ENCODE results near the gene CAPZA2. TPM values are rescaled to one million over a fixed set of nuclear protein-coding genes. Genes with fewer than 3 reads are reported as not detected.
"Not testable (repeated sequence)": the region's sequence is repeated elsewhere in the genome, so short reads cannot be mapped to it uniquely, and the experiment has no call there.

Gene CAPZA2
- total RNA-seq, 1 donor from 2014 or later, result 186 TPM

GRCh38 chr7:116912269-116912909, 50.0 kb downstream of the CAPZA2 start:
- DNase-seq (ENCODE audit: low read depth in 2 of 2), result no peak

GRCh38 chr7:116918704-116919103, 56.3 kb downstream of the CAPZA2 start:
- no peak for DNase-seq (ENCODE audit: low read depth in 2 of 2)

DNA sequence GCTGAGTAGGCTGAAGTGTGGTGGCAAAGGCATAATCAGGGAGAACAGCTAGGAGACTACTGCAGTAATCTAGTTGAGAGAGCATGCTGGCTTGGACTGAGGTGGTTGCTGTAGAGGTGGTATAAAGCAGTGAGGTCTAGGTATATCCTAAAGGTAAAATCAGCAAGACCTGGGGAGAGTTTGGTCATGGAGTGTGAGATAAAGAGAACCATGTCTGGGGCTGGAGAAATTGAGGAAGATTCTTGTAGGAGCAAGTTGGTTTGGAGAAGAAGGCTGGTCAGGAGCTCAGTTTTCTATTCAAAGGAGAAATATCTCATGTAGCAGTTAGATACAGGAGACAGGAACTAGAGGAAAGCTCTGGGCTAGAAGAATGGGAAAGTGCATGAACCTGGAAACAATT, 58.0 kb downstream of the CAPZA2 start:
- DNase-seq (ENCODE audit: low read depth in 2 of 2), result no peak

DNA sequence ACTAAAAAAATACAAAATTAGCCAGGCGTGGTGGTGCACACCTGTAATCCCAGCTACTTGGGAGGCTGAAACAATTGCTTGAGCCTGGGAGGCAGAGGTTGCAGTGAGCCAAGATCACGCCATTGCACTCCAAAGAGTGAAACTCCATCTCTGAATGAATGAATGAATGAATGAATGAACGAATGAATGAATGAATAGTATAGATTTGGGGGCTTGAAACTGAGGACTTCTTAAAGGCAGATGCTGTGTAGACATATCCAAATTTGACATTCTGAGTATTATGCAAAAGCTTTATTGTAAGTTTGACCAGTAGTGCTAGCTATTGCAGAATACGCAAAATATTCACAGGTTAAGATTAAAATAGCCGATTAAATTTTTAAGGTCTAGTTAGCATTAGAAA, 60.2 kb downstream of the CAPZA2 start:
- DNase-seq (ENCODE audit: low read depth in 2 of 2), result no peak

DNA sequence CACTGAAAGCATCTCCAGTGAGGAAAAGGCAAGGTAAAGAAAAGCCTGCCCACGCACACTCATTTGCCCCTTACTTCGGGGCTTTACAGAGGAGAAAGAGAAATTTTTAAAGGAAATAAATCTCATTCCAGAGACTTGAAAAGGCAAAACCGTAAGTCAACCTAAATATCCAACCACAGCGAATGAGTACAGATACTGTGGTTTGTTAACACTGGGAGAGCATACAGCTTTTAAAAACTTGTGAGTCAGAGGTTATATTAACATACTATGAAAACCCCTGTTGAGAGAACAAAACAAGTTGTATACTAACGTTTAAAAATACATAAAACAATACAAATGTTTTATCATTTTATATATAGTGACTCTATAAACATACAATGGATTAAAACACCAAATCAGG, 62.4 kb downstream of the CAPZA2 start:
- no peak for DNase-seq (ENCODE audit: low read depth in 2 of 2)

DNA sequence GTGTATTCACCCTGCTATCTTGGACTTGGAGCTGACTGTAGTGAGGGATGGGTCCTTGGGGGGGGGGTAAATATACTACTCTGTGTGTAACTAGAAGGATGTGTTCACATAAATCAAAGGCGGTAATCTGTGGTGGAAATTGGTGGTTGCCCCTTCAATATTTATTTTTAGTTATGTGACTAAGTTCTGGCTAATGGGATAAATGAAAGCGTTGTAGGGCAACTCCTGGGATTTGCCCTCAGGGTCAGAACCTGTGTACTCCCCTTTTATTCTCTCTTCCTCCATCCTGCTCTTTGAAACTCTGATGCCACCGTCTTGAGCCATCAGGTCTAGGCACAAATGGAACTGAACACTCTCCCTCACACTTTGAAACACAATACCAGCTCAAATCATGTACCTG, 66.6 kb downstream of the CAPZA2 start:
- DNase-seq (ENCODE audit: low read depth in 2 of 2), result no peak

DNA sequence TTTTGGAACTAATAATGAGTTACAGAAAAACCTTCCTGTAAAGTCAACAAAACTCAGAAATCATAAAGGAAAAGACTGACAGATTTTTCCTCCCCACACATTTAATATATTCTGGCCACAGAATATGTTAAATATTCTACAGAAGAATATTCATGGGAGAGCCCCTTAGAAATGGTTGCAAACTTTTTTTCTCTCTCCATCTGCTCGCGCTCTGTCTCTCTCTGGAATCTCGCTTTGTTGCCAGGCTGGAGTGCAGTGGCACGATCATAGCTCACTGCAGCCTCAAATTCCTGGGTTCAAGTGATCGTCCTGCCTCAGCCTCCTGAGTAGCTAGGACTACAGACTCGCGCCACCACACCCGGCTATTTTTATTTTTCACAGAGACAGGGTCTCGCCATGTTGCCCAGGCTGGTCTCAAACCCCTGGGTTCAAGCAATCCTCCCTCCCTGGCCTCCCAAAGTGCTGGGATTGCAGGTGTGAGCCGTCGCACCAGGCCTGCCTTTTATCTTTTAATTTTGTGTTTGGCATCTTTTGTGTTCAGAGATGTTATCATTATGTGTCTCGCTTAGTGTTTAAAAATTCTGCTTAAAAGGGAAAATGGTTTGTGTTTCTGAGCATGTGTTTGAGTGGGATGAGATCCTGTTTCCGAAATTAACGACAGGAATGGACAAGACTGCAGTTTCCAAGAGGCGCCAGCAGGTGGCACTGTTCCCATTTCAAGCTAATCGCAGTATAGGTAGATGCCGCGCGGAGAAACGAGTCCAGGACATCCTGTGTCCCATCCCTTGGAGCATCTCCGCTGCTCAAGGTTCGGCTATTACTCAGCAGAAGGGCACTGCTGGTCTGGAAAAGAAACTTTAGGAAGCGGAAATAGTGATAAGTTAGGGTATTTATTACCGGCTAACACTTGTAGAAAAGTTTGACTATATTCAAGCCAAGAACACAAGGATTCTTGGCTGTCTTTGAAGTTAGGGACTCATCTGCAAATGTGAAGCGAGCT, 67.8 kb downstream of the CAPZA2 start:
- peak; percentile 74 to 83 for DNase-seq (ENCODE audit: low read depth in 2 of 2)

DNA sequence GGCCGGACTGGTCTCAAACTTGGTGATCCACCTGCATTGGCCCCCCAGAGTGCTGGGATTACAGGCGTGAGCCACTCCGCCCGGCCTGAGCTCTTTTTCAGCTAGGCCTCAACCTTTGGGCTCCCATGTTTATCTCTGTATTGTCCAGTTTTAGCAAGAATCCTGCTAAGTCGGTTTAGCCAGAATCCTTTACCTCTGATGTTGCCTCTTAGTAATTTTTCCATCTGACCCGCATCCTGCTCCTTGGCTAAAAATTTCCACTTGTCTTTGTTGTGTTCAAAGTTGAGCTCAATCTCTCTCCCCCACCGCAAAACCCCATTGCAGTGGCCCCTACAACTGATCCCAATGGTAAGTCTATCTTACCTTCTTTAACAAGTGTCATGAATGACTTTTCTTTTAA, 70.2 kb downstream of the CAPZA2 start:
- no peak for DNase-seq (ENCODE audit: low read depth in 2 of 2)

- DNase-seq (ENCODE audit: low read depth in 2 of 2), result no peak
These were observed 71.1 kb downstream of the CAPZA2 start for GRCh38 chr7:116933465-116933864.

GRCh38 chr7:116934580-116934979, 72.2 kb downstream of the CAPZA2 start:
- no peak for DNase-seq (ENCODE audit: low read depth in 2 of 2)

GRCh38 chr7:116936844-116937243, 74.5 kb downstream of the CAPZA2 start:
- DNase-seq (ENCODE audit: low read depth in 2 of 2), result not testable (repeated sequence)

- no peak for DNase-seq (ENCODE audit: low read depth in 2 of 2)
These were observed 76.3 kb downstream of the CAPZA2 start for GRCh38 chr7:116938678-116939077.

GRCh38 chr7:116940689-116941370, 78.4 kb downstream of the CAPZA2 start:
- DNase-seq (ENCODE audit: low read depth in 2 of 2), result no peak

GRCh38 chr7:116942504-116942903, 80.1 kb downstream of the CAPZA2 start:
- no peak for DNase-seq (ENCODE audit: low read depth in 2 of 2)

DNA sequence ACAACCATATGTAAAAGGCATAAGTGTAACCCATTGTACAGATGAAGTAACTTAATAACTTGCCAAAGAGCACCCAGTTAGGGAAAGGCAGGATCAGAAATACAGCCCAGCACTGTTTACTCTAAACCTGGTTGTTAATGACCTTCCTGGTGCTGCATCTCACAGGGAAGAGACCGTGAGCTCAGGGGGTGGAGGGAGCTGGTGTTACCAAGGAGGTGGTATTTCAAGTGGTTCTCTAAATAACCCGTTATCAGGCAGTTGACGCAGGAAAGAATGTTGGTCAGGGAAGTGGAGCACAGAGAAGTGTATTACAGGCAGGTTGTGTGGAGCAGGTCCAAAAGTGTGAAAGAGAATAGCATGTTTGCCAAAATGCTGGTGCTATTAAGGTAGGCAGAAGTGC, 86.5 kb downstream of the CAPZA2 start:
- DNase-seq (ENCODE audit: low read depth in 2 of 2), result no peak

- DNase-seq (ENCODE audit: low read depth in 2 of 2), result no peak
These were observed 87.8 kb downstream of the CAPZA2 start for GRCh38 chr7:116949941-116950801.

DNA sequence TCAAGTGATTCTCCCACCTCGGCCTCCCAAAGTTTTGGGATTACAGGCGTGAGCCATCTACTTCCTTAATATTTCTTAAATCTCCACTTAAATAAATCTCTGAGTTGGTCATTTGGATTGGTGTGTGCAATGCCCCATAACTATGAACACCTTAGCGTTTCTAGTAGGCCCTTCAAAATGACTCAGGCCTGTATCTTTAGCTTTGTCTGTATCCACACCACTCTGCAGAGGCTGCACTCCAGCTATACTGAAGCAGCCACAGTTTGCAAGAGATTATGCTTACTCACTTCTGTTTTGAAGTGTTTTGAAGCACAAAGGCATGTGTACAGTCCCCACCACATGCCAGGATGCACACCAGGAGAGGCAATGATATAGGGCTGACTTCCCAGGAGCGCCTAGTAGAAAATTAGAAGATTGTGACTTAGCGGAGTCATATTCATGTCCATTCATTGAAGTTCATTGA, 88.5 kb downstream of the CAPZA2 start:
- no peak for DNase-seq (ENCODE audit: low read depth in 2 of 2)

DNA sequence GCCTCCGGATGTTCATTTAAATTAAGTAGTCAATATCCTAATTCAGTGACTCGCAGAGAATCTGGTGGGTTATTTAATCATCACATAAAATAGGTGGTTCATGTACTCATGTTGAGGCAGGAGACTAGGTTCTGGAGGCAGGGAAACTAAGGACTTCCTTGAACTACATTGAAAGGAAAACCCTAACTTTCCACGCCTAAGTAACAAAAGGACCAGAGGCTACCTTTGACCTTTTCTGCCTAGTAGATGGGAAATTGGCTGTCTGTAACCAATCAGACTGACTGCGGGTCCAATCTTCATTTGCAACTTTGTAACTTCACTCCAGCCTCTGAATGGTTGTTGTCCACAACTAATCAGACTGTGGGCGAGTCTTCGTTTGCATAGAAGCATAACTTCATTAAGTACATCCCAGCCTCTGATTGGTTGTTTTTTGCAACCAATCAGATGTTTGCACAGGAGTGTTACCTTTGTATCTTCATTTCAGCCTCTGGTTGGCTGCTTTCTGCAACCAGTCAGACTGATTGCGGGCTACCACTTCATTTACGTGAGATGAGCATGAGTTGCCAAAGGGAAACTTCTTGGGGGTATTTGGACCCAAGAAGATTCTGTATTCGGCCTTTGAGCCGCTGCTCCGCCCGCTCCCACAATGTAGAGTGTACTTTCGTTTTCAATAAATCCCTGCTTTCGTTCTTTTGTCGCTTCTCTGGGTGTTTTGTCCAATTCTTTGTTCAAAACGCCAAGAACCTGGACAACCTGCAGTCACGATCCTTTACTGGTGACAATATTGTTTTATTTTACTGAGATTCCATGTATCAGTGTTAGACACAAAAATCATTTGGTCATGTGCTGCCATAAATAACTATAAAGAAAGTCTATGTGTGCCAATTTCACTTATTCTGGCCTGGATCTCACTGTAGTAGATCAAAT, 89.2 kb downstream of the CAPZA2 start:
- DNase-seq (ENCODE audit: low read depth in 2 of 2), result no peak

DNA sequence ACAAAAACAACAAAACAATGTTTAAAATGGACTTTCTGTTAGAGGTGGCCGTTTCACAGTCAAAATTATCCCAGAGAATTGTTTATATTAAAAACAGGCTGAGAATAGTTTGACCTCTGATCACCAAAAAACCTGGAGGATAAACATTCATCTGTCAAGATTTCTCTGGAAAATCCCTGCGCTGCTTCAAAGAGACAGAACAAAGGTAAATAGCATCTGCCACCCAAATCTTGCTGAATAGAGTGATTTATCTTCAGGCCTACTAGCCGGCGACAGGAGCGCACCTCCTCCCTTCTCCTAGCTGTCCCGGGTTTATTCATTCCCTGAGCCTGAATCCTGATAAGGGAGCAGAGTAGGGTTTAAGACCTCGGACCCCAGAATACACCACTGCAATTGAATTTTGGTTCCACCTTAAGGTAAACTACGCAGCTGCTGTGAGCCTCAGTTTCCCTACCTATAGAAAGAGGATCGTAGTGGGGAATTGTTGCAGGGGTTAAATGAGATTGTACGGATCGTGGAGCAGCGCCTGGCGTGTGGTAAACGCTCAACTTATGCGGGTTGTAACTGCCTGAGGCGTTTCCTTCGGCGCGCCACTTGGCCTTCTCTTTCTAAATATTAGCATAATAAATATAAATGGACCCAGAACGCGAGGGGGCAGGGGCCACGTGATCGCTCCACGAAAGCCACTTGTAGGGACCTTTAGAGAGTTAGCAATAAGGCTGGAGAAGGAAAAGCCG, 90.4 kb downstream of the CAPZA2 start:
- peak; percentile 60 to 63 for DNase-seq (ENCODE audit: low read depth in 2 of 2)
